PC-3 (cell line): ENCODE results near the gene COL21A1. TPM values are rescaled to one million over a fixed set of nuclear protein-coding genes. Genes with fewer than 3 reads are reported as not detected.

ENCODE experiments used
- ATAC-seq: fragments of 200-7000 bp; cut with Tn5 transposase; 2 replicates; pipeline ENCODE4 v1.9.1; 2020; ENCODE audit warnings: mild to moderate bottlenecking, moderate library complexity
- BruUV-seq: library from RNA; stranded (reverse); fragments of 400-500 nt; replicated peaks from 2 replicates; lab custom pipeline; 2021; lab: Mats Ljungman, UMichigan
- CTCF ChIA-PET: fragments of 300-600 bp; sonication (Branson Sonifier 250); formaldehyde crosslinking; loops from one replicate; lab custom pipeline; 2022; ENCODE audit warnings: antibody characterized with exemption; lab: Charles Lee
- POLR2A ChIA-PET: fragments of 300-600 bp; sonication (Branson Sonifier 250); formaldehyde crosslinking; loops from one replicate; lab custom pipeline; 2022; ENCODE audit warnings: antibody characterized with exemption; ENCODE audit not compliant: unreplicated experiment; lab: Charles Lee
- DNase-seq: peaks from one replicate; pipeline ENCODE4 v3.0.0-alpha.2; 2015
- H2AFZ ChIP-seq: fragments of 300-600 bp; sonication (generic); 2 replicates; pipeline ENCODE4 v1.6.0; 2016; ENCODE audit warnings: antibody characterized with exemption, low read length
- H3F3A ChIP-seq: fragments of 300-600 bp; sonication (generic); one replicate; pipeline ENCODE4 v1.6.0; 2017; ENCODE audit warnings: antibody characterized with exemption, low read length, control low read depth, mild to moderate bottlenecking; ENCODE audit not compliant: unreplicated experiment
- H3K27ac ChIP-seq: fragments of 300-600 bp; sonication (generic); 2 replicates; pipeline ENCODE4 v1.5.1; 2016; ENCODE audit warnings: mild to moderate bottlenecking, low read length
- H3K27me3 ChIP-seq: fragments of 300-600 bp; sonication (generic); 2 replicates; pipeline ENCODE4 v1.6.1; 2016; ENCODE audit warnings: low read length, mixed read lengths
- H3K36me3 ChIP-seq: fragments of 300-600 bp; sonication (generic); 2 replicates; pipeline ENCODE4 v1.6.1; 2016; ENCODE audit warnings: low read depth, mixed run types, low read length, mixed read lengths
- H3K4me1 ChIP-seq: fragments of 300-600 bp; sonication (generic); 2 replicates; pipeline ENCODE4 v1.5.1; 2016; ENCODE audit warnings: low read length; ENCODE audit not compliant: insufficient read depth
- H3K4me2 ChIP-seq: fragments of 300-600 bp; sonication (generic); 2 replicates; pipeline ENCODE4 v1.6.0; 2016; ENCODE audit warnings: low read length
- H3K4me3 ChIP-seq: fragments of 300-600 bp; sonication (generic); 2 replicates; pipeline ENCODE4 v1.5.1; 2016; ENCODE audit warnings: mild to moderate bottlenecking, low read length, mixed read lengths
- H3K79me2 ChIP-seq: fragments of 300-600 bp; sonication (generic); 2 replicates; pipeline ENCODE4 v1.6.1; 2017; ENCODE audit warnings: low read length, mixed read lengths
- H3K9ac ChIP-seq: fragments of 300-600 bp; sonication (generic); 2 replicates; pipeline ENCODE4 v1.6.0; 2016; ENCODE audit warnings: mild to moderate bottlenecking, low read length
- H3K9me2 ChIP-seq: fragments of 300-600 bp; sonication (generic); replicated peaks from 2 replicates; pipeline ENCODE4 v1.6.1; 2016; ENCODE audit warnings: mixed run types, low read length, mixed read lengths
- H3K9me3 ChIP-seq: fragments of 300-600 bp; sonication (generic); 2 replicates; pipeline ENCODE4 v1.6.1; 2016; ENCODE audit warnings: low read length, mixed read lengths
- H4K20me1 ChIP-seq: fragments of 300-600 bp; sonication (generic); 2 replicates; pipeline ENCODE4 v1.6.1; 2016; ENCODE audit warnings: low read length, mixed read lengths
- CTCF ChIP-seq: fragments of 300-600 bp; sonication (generic); conservative IDR thresholded peaks from 2 replicates; pipeline ENCODE4 v1.5.1; 2017; ENCODE audit warnings: antibody characterized with exemption, low read depth, mild to moderate bottlenecking, low read length
- EZH2 ChIP-seq: fragments of 300-600 bp; sonication (generic); IDR thresholded peaks from one replicate; pipeline ENCODE4 v1.6.1; 2017; ENCODE audit warnings: antibody characterized with exemption, mild to moderate bottlenecking, low read length; ENCODE audit not compliant: unreplicated experiment
- EZH2phosphoT487 ChIP-seq: fragments of 300-600 bp; sonication (generic); IDR thresholded peaks from 2 replicates; pipeline ENCODE4 v1.6.1; 2018; ENCODE audit warnings: mild to moderate bottlenecking, antibody characterized with exemption, low read length, borderline replicate concordance
- intact Hi-C: fragments of 100-400 bp; cut with micrococcal nuclease; formaldehyde crosslinking; loops from 2 replicates; pipeline ENCODE4 v1.9.0; 2023
- total RNA-seq: library from RNA; depleted of rRNA; stranded (reverse); fragments of >200 nt; gene quantifications from 2 replicates; pipeline ENCODE4 v1.2.3, GENCODE V29; 2014

COL21A1 gene
- total RNA-seq, 1 experiment from 2014 or later = 1.0 TPM

GRCh38 chr6:56176741-56177140, 70.6 kb downstream of the COL21A1 start:
- no peaks in the 10 kb centered on the region for H4K20me1 ChIP-seq
- ChIA-PET POLR2A (no interaction called here), CTCF (no interaction called here)
- H3K9ac ChIP-seq = no peak overlapping the region
- intact Hi-C loops = no loop called here
- H3K79me2 ChIP-seq = no peaks in the 10 kb centered on the region
- no peaks in the 10 kb centered on the region for H3K9me2 ChIP-seq
- BruUV-seq = no TSS peak
- no peaks in the 10 kb centered on the region for H3K4me1 ChIP-seq
- H3K4me3 ChIP-seq = no peak overlapping the region
- DNase-seq (no peak), ATAC-seq (no peak)
- H3F3A ChIP-seq = no peaks in the 10 kb centered on the region
- TF ChIP-seq EZH2 = no peak
- TF ChIP-seq CTCF = no peak
- TF ChIP-seq EZH2phosphoT487 = no peak
- H2AFZ ChIP-seq = no peak overlapping the region
- no peak overlapping the region for H3K4me2 ChIP-seq
- peaks cover 5% of the 10 kb centered on the region; the same call in 1 of the 2 replicates for H3K36me3 ChIP-seq
- no peak overlapping the region for H3K27ac ChIP-seq
- no peaks in the 10 kb centered on the region for H3K27me3 ChIP-seq
- peaks cover 26% of the 10 kb centered on the region for H3K9me3 ChIP-seq

- H3K9ac ChIP-seq = no peak overlapping the region
- no peak overlapping the region for H3K4me2 ChIP-seq
- intact Hi-C loops = no loop called here
- TF ChIP-seq CTCF = no peak
- TF ChIP-seq EZH2phosphoT487 = no peak
- no peak for TF ChIP-seq EZH2
- H3K79me2 ChIP-seq = no peaks in the 10 kb centered on the region
- no peaks in the 10 kb centered on the region for H3K9me2 ChIP-seq
- H4K20me1 ChIP-seq = no peaks in the 10 kb centered on the region
- no peaks in the 10 kb centered on the region for H3F3A ChIP-seq
- DNase-seq = no peak
- ChIA-PET CTCF (no interaction called here), POLR2A (no interaction called here)
- no peak overlapping the region for H3K4me3 ChIP-seq
- no peak for ATAC-seq
- H3K9me3 ChIP-seq = peaks cover 34% of the 10 kb centered on the region
- BruUV-seq = no TSS peak
- H2AFZ ChIP-seq = no peak overlapping the region
- no peak overlapping the region for H3K27ac ChIP-seq
- peaks cover 6% of the 10 kb centered on the region; the same call in 1 of the 2 replicates for H3K36me3 ChIP-seq
- peaks cover 10% of the 10 kb centered on the region for H3K4me1 ChIP-seq
- no peaks in the 10 kb centered on the region for H3K27me3 ChIP-seq
These were observed 74.2 kb downstream of the COL21A1 start for GRCh38 chr6:56173228-56173627.

GRCh38 chr6:56172144-56172543, 75.2 kb downstream of the COL21A1 start:
- Histone ChIP-seq H3K4me1 (peaks cover 12% of the 10 kb centered on the region), H3K27ac (no peak overlapping the region), H3K9ac (no peak overlapping the region), H3K4me3 (no peak overlapping the region), H4K20me1 (no peaks in the 10 kb centered on the region), H3K27me3 (no peaks in the 10 kb centered on the region), H2AFZ (no peak overlapping the region), H3K9me2 (no peaks in the 10 kb centered on the region), H3K79me2 (no peaks in the 10 kb centered on the region), H3F3A (no peaks in the 10 kb centered on the region), H3K9me3 (peaks cover 34% of the 10 kb centered on the region), H3K4me2 (no peak overlapping the region), H3K36me3 (peaks cover 6% of the 10 kb centered on the region; the same call in 1 of the 2 replicates)
- BruUV-seq = no TSS peak
- no peak for DNase-seq
- POLR2A ChIA-PET = no interaction called here
- intact Hi-C loops = no loop called here
- CTCF ChIA-PET = no interaction called here
- no peak for ATAC-seq
- TF ChIP-seq EZH2 (no peak), EZH2phosphoT487 (no peak), CTCF (no peak)
